Keratinocyte (primary cell): ENCODE results near the gene GPSM1. TPM values are rescaled to one million over a fixed set of nuclear protein-coding genes. Genes with fewer than 3 reads are reported as not detected.

Experiments used
- DNase-seq: peaks from one replicate; pipeline ENCODE4 v3.0.0-alpha.2; 2011; ENCODE audit warnings: low read depth, missing footprints, low spot score
- FAIRE-seq: peaks from 2 replicates; lab custom pipeline; 2011; peaks lifted over from hg19 to GRCh38; lab: Jason Lieb, UNC
- H2AFZ ChIP-seq: 2 replicates; pipeline ENCODE4 v1.6.0; 2012; ENCODE audit warnings: low read length, control low read depth, inconsistent platforms; ENCODE audit not compliant: control insufficient read depth
- H3K27ac ChIP-seq: 2 replicates; pipeline ENCODE4 v1.5.1; 2011; ENCODE audit warnings: low read length; ENCODE audit not compliant: control insufficient read depth, insufficient read depth
- H3K27me3 ChIP-seq: 3 replicates; pipeline ENCODE4 v1.6.0; 2011; ENCODE audit warnings: low read length; ENCODE audit not compliant: control insufficient read depth, insufficient read depth; ENCODE audit errors: extremely low read depth
- H3K36me3 ChIP-seq, 2 experiments: 2 replicates in 1 of 2; 3 replicates in 1 of 2; pipeline ENCODE4 v1.5.1; 2011; ENCODE audit warnings: low read length in 2 of 2, mild to moderate bottlenecking in 1 of 2; ENCODE audit not compliant: control insufficient read depth in 2 of 2, insufficient read depth in 2 of 2; ENCODE audit errors: extremely low read depth in 1 of 2
- H3K4me1 ChIP-seq: 3 replicates; pipeline ENCODE4 v1.5.1; 2011; ENCODE audit warnings: low read length; ENCODE audit not compliant: control insufficient read depth, insufficient read depth; ENCODE audit errors: extremely low read depth
- H3K4me2 ChIP-seq: 3 replicates; pipeline ENCODE4 v1.6.0; 2011; ENCODE audit warnings: low read depth, low read length; ENCODE audit not compliant: control insufficient read depth, insufficient read depth; ENCODE audit errors: extremely low read depth
- H3K4me3 ChIP-seq, 3 experiments: fragments of 200-600 bp in 1 of 3; sonication (generic) in 1 of 3; 2 replicates in 2 of 3; 3 replicates in 1 of 3; pipeline ENCODE4 v1.5.1; 2011 to 2016; ENCODE audit warnings: low read length in 3 of 3, mild to moderate bottlenecking in 3 of 3, control low read depth in 2 of 3, inconsistent platforms in 1 of 3, low read depth in 1 of 3, mixed read lengths in 1 of 3, mixed run types in 1 of 3, moderate library complexity in 1 of 3; ENCODE audit not compliant: control insufficient read depth in 2 of 3, insufficient read depth in 2 of 3; ENCODE audit errors: extremely low read depth in 1 of 3
- H3K79me2 ChIP-seq: 2 replicates; pipeline ENCODE4 v1.6.0; 2012; ENCODE audit warnings: low read length; ENCODE audit not compliant: control insufficient read depth, insufficient read depth
- H3K9ac ChIP-seq: 3 replicates; pipeline ENCODE4 v1.6.0; 2011; ENCODE audit warnings: low read length; ENCODE audit not compliant: control insufficient read depth, insufficient read depth; ENCODE audit errors: extremely low read depth
- H3K9me1 ChIP-seq: 3 replicates; pipeline ENCODE4 v1.6.0; 2011; ENCODE audit warnings: low read length; ENCODE audit not compliant: control insufficient read depth, insufficient read depth; ENCODE audit errors: extremely low read depth
- H3K9me3 ChIP-seq: 2 replicates; pipeline ENCODE4 v1.5.1; 2012; ENCODE audit warnings: low read depth, low read length; ENCODE audit not compliant: control insufficient read depth
- H4K20me1 ChIP-seq: 3 replicates; pipeline ENCODE4 v1.6.0; 2011; ENCODE audit warnings: low read length; ENCODE audit not compliant: control insufficient read depth, insufficient read depth; ENCODE audit errors: extremely low read depth
- CTCF ChIP-seq, 3 experiments: IDR thresholded peaks in 1 of 3; conservative IDR thresholded peaks in 1 of 3; optimal IDR thresholded peaks in 1 of 3; 2 replicates in 2 of 3; 3 replicates in 1 of 3; pipeline versions ENCODE3 to v1.5.1; 2011; ENCODE audit warnings: low read length in 3 of 3, mild to moderate bottlenecking in 3 of 3, moderate library complexity in 2 of 3, control low read depth in 1 of 3, inconsistent platforms in 1 of 3; ENCODE audit not compliant: insufficient read depth in 2 of 3; ENCODE audit errors: extremely low read depth in 1 of 3
- EZH2 ChIP-seq: IDR thresholded peaks from one replicate; pipeline ENCODE4 v1.6.1; 2012; ENCODE audit warnings: inconsistent platforms, mild to moderate bottlenecking, low read length, moderate library complexity
- dilution Hi-C: fragments of 300-500 bp; cut with MboI; formaldehyde crosslinking; loops from one replicate; pipeline ENCODE4 v1.7.0; 2020; ENCODE audit warnings: low sequenced_read_pairs; ENCODE audit not compliant: extremely low pct_ligation_motif_present
- polyA plus RNA-seq, 5 experiments: library from polyadenylated mRNA; depleted of rRNA in 3 of 5; stranded (reverse) in 3 of 5; stranded (forward) in 1 of 5; unstranded in 1 of 5; fragments of >200 nt; gene quantifications; 1 replicate in 1 of 5; 2 replicates in 3 of 5; 3 replicates in 1 of 5; pipeline versions ENCODE4 v1.2.1 to v1.2.3, GENCODE V29; 2011 to 2012; ENCODE audit warnings: missing spikeins in 2 of 5, low read depth in 1 of 5, low replicate concordance in 1 of 5

Gene GPSM1
- polyA plus RNA-seq, 1 donor (not counting 4 experiments of a cell fraction or from before 2014, with no cell fraction given): 2.5 TPM

DNA sequence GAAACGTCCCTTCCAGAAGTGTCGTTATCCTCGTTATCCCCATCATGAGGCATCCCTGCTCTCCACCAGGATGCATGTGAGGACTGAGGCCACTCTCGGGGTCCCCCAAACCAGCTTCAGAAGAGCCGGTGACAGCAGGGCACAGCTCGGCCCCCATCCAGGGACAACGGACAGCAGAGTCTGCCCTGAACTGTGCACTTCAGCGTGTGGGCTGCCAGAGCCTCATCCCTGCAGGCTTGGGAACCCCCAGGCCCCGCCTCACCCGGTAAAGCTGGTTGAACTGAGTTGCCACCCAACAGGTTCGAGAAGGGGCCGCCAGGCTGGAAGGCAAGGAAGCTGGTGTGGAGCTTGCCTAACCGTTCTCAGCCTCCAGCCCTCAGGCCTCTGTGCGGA lies 46.8 kb downstream of the GPSM1 start:
- Histone ChIP-seq H3K9me3 (no peaks in the 10 kb centered on the region), H3K4me3 (no peak overlapping the region), H3K9me1 (no peaks in the 10 kb centered on the region), H3K9ac (no peak overlapping the region), H2AFZ (no peak overlapping the region), H3K27me3 (no peaks in the 10 kb centered on the region), H3K4me1 (peaks cover 8% of the 10 kb centered on the region), H3K4me2 (no peak overlapping the region), H3K79me2 (no peaks in the 10 kb centered on the region), H3K27ac (no peak overlapping the region), H4K20me1 (peaks cover 2% of the 10 kb centered on the region), H3K36me3 (peaks cover under 1 to 14% of the 10 kb centered on the region in 2 experiments)
- TF ChIP-seq EZH2 (no peak), CTCF (optimal IDR thresholded peaks at IDR 0.05 in 1 of 3, IDR thresholded peaks at IDR 0.05 in 1 of 3, conservative IDR thresholded peaks at IDR 0.05 in 1 of 3; ENCODE audit: extremely low read depth in 1 of 3, insufficient read depth in 2 of 3, low read length in 3 of 3) (no peak)
- FAIRE-seq: no peak
- dilution Hi-C loops: no loop called here
- no peak for DNase-seq

GRCh38 chr9:136375096-136375495 lies 47.8 kb downstream of the GPSM1 start:
- Histone ChIP-seq H3K9me3 (no peaks in the 10 kb centered on the region), H3K9me1 (no peaks in the 10 kb centered on the region), H4K20me1 (peaks cover 2% of the 10 kb centered on the region), H3K4me2 (no peak overlapping the region), H3K79me2 (no peaks in the 10 kb centered on the region), H2AFZ (no peak overlapping the region), H3K4me1 (peaks cover 8% of the 10 kb centered on the region), H3K27ac (no peak overlapping the region), H3K4me3 (no peak overlapping the region), H3K36me3 (peaks cover 3 to 20% of the 10 kb centered on the region in 2 experiments), H3K27me3 (no peaks in the 10 kb centered on the region), H3K9ac (no peak overlapping the region)
- FAIRE-seq: no peak
- dilution Hi-C loops: no loop called here
- no peak for DNase-seq
- no peak for TF ChIP-seq EZH2

- dilution Hi-C loops: no loop called here
- no peak for DNase-seq
- Histone ChIP-seq H3K79me2 (no peaks in the 10 kb centered on the region), H3K4me2 (no peak overlapping the region), H3K4me1 (peaks cover 8% of the 10 kb centered on the region), H3K27me3 (no peaks in the 10 kb centered on the region), H3K9me1 (no peaks in the 10 kb centered on the region), H3K36me3 (peaks cover 11 to 23% of the 10 kb centered on the region in 2 experiments), H4K20me1 (peaks cover 2% of the 10 kb centered on the region), H3K27ac (no peak overlapping the region), H3K4me3 (no peak overlapping the region), H3K9me3 (no peaks in the 10 kb centered on the region), H3K9ac (no peak overlapping the region), H2AFZ (no peak overlapping the region)
- no peak for FAIRE-seq
- TF ChIP-seq EZH2 (no peak), CTCF (optimal IDR thresholded peaks at IDR 0.05 in 1 of 3, IDR thresholded peaks at IDR 0.05 in 1 of 3, conservative IDR thresholded peaks at IDR 0.05 in 1 of 3; ENCODE audit: extremely low read depth in 1 of 3, insufficient read depth in 2 of 3, low read length in 3 of 3) (no peak)
Observed at GRCh38 chr9:136376457-136376856, 49.1 kb downstream of the GPSM1 start.
